Rectal smooth muscle tissue (tissue), 1 donor: Measurements from ENCODE around the gene SLC1A7.

Experiments used
- H3K27ac ChIP-seq: one replicate; pipeline ENCODE4 v1.7.0; 2013; ENCODE audit warnings: low read depth, low read length, inconsistent platforms
- H3K27me3 ChIP-seq: one replicate; pipeline ENCODE4 v1.7.0; 2013; ENCODE audit warnings: low read length; ENCODE audit not compliant: control insufficient read depth, insufficient read depth
- H3K36me3 ChIP-seq: one replicate; pipeline ENCODE4 v1.7.0; 2013; ENCODE audit warnings: low read length; ENCODE audit not compliant: control insufficient read depth, insufficient read depth
- H3K4me1 ChIP-seq: one replicate; pipeline ENCODE4 v1.7.0; 2013; ENCODE audit warnings: low read length; ENCODE audit not compliant: control insufficient read depth, insufficient read depth
- H3K4me3 ChIP-seq: one replicate; pipeline ENCODE4 v1.7.0; 2013; ENCODE audit warnings: low read length
- H3K9ac ChIP-seq: one replicate; pipeline ENCODE4 v1.7.0; 2013; ENCODE audit warnings: low read length

The SLC1A7 gene

DNA sequence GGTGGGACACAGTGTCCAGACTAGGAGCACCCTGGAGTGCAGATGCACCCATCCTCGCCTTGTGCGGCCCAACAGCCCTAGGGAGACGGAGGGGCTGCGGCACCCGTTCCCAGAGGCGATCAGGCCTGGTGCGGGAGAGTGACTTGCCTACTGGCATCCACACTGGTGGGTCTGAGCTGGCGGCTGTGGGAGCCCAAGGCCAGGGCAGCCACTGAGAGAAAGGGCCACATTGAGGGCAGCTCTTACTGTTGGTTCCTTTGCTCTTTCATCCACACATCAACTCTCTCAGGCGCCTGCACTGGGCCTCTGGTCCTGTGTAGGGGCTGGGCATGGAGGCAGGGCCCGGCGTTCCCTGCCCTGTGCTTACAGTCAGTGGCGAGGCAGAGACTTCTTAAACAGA lies 71.8 kb downstream of the SLC1A7 start:
- no peak overlapping the region for H3K4me3 ChIP-seq
- no peak overlapping the region for H3K9ac ChIP-seq
- H3K36me3 ChIP-seq = no peaks in the 10 kb centered on the region
- H3K27ac ChIP-seq = no peak overlapping the region
- H3K4me1 ChIP-seq = peaks cover 2% of the 10 kb centered on the region
- H3K27me3 ChIP-seq = no peaks in the 10 kb centered on the region

GRCh38 chr1:53069663-53070327 lies 72.6 kb downstream of the SLC1A7 start:
- H3K4me3 ChIP-seq = no peak overlapping the region
- no peaks in the 10 kb centered on the region for H3K36me3 ChIP-seq
- H3K9ac ChIP-seq = no peak overlapping the region
- H3K27ac ChIP-seq = no peak overlapping the region
- H3K27me3 ChIP-seq = no peaks in the 10 kb centered on the region
- peaks cover 2% of the 10 kb centered on the region for H3K4me1 ChIP-seq

- Histone ChIP-seq H3K9ac (no peak overlapping the region), H3K27me3 (no peaks in the 10 kb centered on the region), H3K36me3 (no peaks in the 10 kb centered on the region), H3K4me1 (no peaks in the 10 kb centered on the region), H3K4me3 (no peak overlapping the region), H3K27ac (no peak overlapping the region)
Measured at GRCh38 chr1:53069265-53069662, 73.2 kb downstream of the SLC1A7 start.

DNA sequence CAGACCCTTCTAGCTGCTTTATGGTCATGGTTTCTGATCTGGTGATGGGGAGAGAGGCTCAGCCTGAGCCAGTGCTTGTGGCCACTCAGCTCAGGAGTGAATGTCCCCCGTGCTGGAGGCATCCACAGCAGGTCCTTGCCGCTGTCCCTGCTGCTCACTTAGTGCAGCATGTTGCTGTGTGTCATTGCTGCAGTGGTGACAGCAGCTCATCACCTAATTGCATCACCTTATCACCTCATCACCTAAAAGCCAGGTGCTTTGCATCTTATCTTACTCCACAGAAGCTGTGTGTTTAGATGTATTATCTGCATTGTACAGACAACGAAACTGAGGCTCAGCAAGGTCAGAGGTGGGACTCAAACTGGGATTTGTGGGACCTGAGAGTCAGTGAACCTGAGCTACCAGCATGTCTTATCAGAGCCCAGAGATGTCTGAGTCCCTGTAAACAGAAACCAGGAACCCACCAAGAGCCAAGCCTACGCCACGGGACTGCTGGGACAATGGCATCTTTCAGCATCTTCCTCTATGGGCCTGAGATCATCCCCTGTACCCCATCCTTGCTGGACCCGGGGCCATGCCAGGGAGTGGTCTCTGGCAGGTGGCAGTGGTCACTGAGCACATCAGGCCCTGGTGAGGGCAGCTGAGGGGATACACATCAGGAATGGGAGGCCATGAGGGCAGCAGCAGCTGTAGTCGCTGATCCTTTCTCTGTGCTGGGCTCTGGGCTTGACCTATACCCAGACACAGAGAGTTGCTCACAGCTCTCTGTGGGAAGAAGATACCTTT lies 73.9 kb downstream of the SLC1A7 start:
- H3K27ac ChIP-seq = no peak overlapping the region
- no peak overlapping the region for H3K4me3 ChIP-seq
- no peak overlapping the region for H3K9ac ChIP-seq
- H3K4me1 ChIP-seq = no peaks in the 10 kb centered on the region
- H3K36me3 ChIP-seq = no peaks in the 10 kb centered on the region
- no peaks in the 10 kb centered on the region for H3K27me3 ChIP-seq

DNA sequence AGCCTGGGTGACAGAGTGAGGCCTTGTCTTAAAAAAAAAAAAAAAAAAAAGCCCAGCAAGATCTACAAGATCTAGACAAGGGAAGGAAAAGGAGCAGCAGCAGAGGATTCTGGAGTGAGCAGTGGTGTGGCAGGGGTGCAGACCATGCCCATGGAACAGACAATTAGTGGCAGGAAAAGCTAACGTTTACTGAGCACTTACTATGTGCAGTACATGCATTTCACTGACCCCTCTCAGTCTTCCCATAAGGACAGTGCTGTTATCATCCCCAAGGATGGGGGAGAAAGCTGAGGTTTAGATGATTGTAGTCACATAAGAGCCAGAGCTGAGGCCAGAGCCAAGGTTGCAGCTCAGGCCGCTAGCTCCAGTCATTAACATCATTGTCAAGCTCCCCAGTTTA lies 74.6 kb downstream of the SLC1A7 start:
- Histone ChIP-seq H3K4me3 (no peak overlapping the region), H3K36me3 (no peaks in the 10 kb centered on the region), H3K27me3 (no peaks in the 10 kb centered on the region), H3K27ac (no peak overlapping the region), H3K9ac (no peak overlapping the region), H3K4me1 (no peaks in the 10 kb centered on the region)

DNA sequence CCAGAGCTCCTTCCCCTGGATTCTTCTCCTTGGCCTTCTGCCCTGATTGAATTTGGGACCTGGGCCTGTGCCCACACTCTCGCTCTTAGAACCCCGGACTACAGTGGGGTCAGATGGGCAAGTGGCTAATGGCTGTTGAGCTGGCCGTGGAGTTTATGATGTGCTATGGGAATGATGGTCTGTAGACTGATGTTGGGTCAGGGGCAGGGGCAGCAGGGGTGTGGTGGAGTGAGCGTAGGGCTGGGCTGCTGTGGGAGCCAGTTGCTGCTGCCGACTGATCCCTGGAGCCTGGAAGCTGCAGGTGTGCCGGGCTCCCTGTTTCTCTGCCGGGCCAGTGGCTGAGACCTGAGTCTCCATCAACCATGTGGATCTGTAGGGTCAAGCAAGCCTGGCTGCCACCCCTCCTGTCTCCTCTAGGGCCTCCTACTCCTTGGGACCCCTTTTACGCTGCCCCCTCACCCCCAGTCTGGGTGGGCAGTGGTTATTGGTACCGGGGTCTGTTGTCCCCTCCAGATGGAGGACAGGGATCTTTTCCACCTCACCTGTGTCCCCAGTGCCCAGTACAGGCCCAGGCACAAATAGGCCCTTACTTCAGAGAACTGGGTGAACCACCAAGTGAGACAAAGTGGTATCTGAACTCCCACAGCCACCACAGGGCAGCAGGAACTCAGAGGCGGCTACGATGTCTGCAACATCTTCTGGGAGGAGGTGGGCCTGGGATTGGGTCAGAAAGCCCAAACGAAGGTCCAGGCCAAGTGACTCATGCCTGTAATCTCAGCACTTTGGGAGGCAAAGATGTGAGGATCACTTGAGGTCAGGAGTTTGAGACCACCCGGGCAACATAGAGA lies 75.3 kb downstream of the SLC1A7 start:
- Histone ChIP-seq H3K27me3 (no peaks in the 10 kb centered on the region), H3K9ac (no peak overlapping the region), H3K4me1 (no peaks in the 10 kb centered on the region), H3K4me3 (no peak overlapping the region), H3K36me3 (no peaks in the 10 kb centered on the region), H3K27ac (no peak overlapping the region)

DNA sequence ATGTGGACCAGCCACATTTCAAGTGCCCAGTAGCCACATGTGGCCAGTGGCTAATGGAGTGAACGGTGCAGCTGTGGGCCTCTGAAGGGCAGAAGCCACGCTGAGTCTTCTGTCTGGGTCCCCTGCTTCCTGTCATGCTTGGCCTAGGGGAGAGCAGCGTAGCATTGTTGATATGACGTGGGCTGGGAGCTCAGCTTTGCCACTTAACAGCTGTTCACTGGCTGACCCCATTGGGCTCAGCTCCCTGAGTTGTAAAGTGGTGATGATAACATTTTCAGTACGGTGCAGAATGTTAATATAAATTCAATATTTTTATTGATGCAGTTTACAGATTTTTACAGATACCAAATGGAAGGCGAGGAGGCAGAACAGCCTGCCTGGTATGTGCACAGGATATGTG lies 76.0 kb downstream of the SLC1A7 start:
- Histone ChIP-seq H3K36me3 (no peaks in the 10 kb centered on the region), H3K4me3 (no peak overlapping the region), H3K4me1 (peaks cover 2% of the 10 kb centered on the region), H3K27me3 (peaks cover 2% of the 10 kb centered on the region), H3K9ac (no peak overlapping the region), H3K27ac (no peak overlapping the region)

- Histone ChIP-seq H3K36me3 (no peaks in the 10 kb centered on the region), H3K27me3 (peaks cover 4% of the 10 kb centered on the region), H3K9ac (no peak overlapping the region), H3K4me1 (peaks cover 10% of the 10 kb centered on the region), H3K27ac (no peak overlapping the region), H3K4me3 (no peak overlapping the region)
Measured at GRCh38 chr1:53065391-53065790, 77.0 kb downstream of the SLC1A7 start.

- Histone ChIP-seq H3K9ac (no peak overlapping the region), H3K27me3 (peaks cover 4% of the 10 kb centered on the region), H3K4me3 (peak overlapping the region; percentile 63), H3K4me1 (peaks cover 10% of the 10 kb centered on the region), H3K36me3 (no peaks in the 10 kb centered on the region), H3K27ac (no peak overlapping the region)
Measured at GRCh38 chr1:53063744-53064515, 78.5 kb downstream of the SLC1A7 start.

DNA sequence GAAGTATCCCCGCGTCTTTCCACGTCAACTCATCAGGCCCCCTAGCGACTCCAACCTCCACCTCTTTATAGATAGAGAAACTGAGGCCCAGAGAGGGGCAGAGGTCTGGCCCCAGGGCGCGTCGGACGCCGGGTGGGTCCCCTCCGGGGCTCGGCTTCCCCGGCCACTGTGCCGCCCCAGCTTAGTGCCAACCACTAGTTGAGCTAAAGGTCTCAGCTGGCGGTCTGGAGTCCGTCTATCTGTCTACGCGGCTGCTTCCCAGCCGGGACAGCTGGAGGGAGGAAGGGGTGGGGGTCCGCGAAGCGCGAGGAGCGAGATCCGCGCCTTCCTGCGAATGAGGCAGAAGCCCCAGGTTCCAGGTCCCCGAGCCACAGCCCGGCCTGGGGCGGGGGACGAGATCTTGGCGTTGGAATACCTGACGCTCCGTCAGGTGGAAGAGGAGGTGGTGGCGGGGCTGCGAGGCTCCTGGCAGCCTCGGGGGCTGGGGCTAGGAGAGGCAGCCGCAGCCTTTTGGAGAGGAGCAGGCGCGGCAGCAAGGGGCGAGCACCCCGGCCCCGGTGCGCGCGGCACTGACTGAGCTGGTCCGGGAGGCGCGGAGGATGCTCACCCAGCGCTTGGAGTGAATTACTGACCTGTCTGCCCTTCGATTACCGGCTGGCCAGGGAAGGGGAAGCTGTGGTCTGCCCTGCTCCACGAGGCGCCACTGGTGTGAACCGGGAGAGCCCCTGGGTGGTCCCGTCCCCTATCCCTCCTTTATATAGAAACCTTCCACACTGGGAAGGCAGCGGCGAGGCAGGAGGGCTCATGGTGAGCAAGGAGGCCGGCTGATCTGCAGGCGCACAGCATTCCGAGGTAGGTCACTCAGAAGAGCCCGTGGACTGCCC lies 79.5 kb downstream of the SLC1A7 start:
- Histone ChIP-seq H3K4me3 (peak overlapping the region; percentile 63), H3K27ac (peak overlapping the region; percentile 66), H3K36me3 (no peaks in the 10 kb centered on the region), H3K4me1 (peaks cover 10% of the 10 kb centered on the region), H3K27me3 (peaks cover 4% of the 10 kb centered on the region), H3K9ac (no peak overlapping the region)
